CD4-positive, alpha-beta T cell (primary cell): ENCODE data around the gene KRTAP10-2. TPM values are rescaled to one million over a fixed set of nuclear protein-coding genes. Genes with fewer than 3 reads are reported as not detected.
A peak's percentile ranks its signal among the peaks of the same experiment; 100 is the strongest.

ENCODE experiments used
- ATAC-seq: fragments of 200-7000 bp; cut with Tn5 transposase; one replicate; pipeline ENCODE4 v1.10.0; 2022; ENCODE audit warnings: mild to moderate bottlenecking; ENCODE audit not compliant: poor library complexity
- CTCF ChIA-PET: fragments of 350-600 bp; sonication (Branson Sonifier 250); formaldehyde crosslinking; loops from one replicate; lab custom pipeline; 2021; ENCODE audit warnings: antibody characterized with exemption, inconsistent platforms; lab: Charles Lee
- POLR2A ChIA-PET: fragments of 350-600 bp; sonication (Branson Sonifier 250); formaldehyde crosslinking; loops from one replicate; lab custom pipeline; 2021; ENCODE audit warnings: antibody characterized with exemption, inconsistent platforms; lab: Charles Lee
- DNase-seq, 14 experiments: peaks; one replicate each; pipeline ENCODE4 v3.0.0-alpha.2; 2013 to 2020; ENCODE audit warnings: mixed read lengths in 2 of 14
- H3K27ac ChIP-seq, 2 donors: one replicate each; pipeline versions ENCODE4 v1.5.1 to v1.7.0; 2013; ENCODE audit warnings: low read length in 2 of 2, low read depth in 1 of 2, mild to moderate bottlenecking in 1 of 2
- H3K27me3 ChIP-seq, 2 experiments: 1 replicate in 1 of 2; 2 replicates in 1 of 2; pipeline versions ENCODE4 v1.6.1 to v1.7.0; 2013; ENCODE audit warnings: low read length in 2 of 2, control low read depth in 1 of 2, mild to moderate bottlenecking in 1 of 2, moderate library complexity in 1 of 2; ENCODE audit not compliant: insufficient read depth in 2 of 2, control insufficient read depth in 1 of 2
- H3K36me3 ChIP-seq: one replicate; pipeline ENCODE4 v1.6.1; 2013; ENCODE audit warnings: low read length, control low read depth; ENCODE audit not compliant: insufficient read depth
- H3K4me1 ChIP-seq: one replicate; pipeline ENCODE4 v1.6.1; 2013; ENCODE audit warnings: low read length, control low read depth; ENCODE audit not compliant: insufficient read depth
- H3K4me3 ChIP-seq: one replicate; pipeline ENCODE4 v1.5.1; 2013; ENCODE audit warnings: mild to moderate bottlenecking, low read length, moderate library complexity
- H3K9me3 ChIP-seq, 2 experiments: 1 replicate in 1 of 2; 2 replicates in 1 of 2; pipeline versions ENCODE4 v1.6.1 to v1.7.0; 2013; ENCODE audit warnings: low read length in 2 of 2, mild to moderate bottlenecking in 2 of 2, control low read depth in 1 of 2, moderate library complexity in 1 of 2; ENCODE audit not compliant: control insufficient read depth in 1 of 2, insufficient read depth in 1 of 2
- H3K27ac Mint-ChIP-seq: one replicate; pipeline ENCODE4 v1.8.0; 2020; ENCODE audit warnings: mixed read lengths
- H3K27me3 Mint-ChIP-seq: one replicate; pipeline ENCODE4 v1.8.0; 2021; ENCODE audit warnings: mixed read lengths
- H3K36me3 Mint-ChIP-seq: one replicate; pipeline ENCODE4 v1.8.0; 2021; ENCODE audit warnings: low read depth, mixed read lengths
- H3K4me1 Mint-ChIP-seq: one replicate; pipeline ENCODE4 v1.8.0; 2021; ENCODE audit warnings: low read depth, mixed read lengths
- H3K4me3 Mint-ChIP-seq: one replicate; pipeline ENCODE4 v1.8.0; 2020; ENCODE audit warnings: mild to moderate bottlenecking, mixed read lengths
- H3K9me3 Mint-ChIP-seq: one replicate; pipeline ENCODE4 v1.8.0; 2020; ENCODE audit warnings: mixed read lengths
- intact Hi-C, 2 experiments: fragments of 100-400 bp; cut with DNase I in 1 of 2; cut with micrococcal nuclease in 1 of 2; formaldehyde crosslinking; loops; one replicate each; pipeline versions ENCODE4 v1.15.1 to v1.9.0; 2023 to 2025; cut with DNase I, micrococcal nuclease
- total RNA-seq, 174 experiments: library from RNA in 2 of 174; stranded (reverse) in 2 of 174; gene quantifications; one replicate each; pipeline ENCODE4 v1.2.3 and lab custom pipeline; 2021 to 2026
- TF ChIP-seq, protein P1 (sequence below): fragments of 200-600 bp; IDR thresholded peaks from one replicate; pipeline ENCODE4 v1.8.0; 2022; ENCODE audit warnings: antibody characterized with exemption, mild to moderate bottlenecking

The KRTAP10-2 gene
- total RNA-seq, 2 experiments from 2014 or later: not detected

DNA sequence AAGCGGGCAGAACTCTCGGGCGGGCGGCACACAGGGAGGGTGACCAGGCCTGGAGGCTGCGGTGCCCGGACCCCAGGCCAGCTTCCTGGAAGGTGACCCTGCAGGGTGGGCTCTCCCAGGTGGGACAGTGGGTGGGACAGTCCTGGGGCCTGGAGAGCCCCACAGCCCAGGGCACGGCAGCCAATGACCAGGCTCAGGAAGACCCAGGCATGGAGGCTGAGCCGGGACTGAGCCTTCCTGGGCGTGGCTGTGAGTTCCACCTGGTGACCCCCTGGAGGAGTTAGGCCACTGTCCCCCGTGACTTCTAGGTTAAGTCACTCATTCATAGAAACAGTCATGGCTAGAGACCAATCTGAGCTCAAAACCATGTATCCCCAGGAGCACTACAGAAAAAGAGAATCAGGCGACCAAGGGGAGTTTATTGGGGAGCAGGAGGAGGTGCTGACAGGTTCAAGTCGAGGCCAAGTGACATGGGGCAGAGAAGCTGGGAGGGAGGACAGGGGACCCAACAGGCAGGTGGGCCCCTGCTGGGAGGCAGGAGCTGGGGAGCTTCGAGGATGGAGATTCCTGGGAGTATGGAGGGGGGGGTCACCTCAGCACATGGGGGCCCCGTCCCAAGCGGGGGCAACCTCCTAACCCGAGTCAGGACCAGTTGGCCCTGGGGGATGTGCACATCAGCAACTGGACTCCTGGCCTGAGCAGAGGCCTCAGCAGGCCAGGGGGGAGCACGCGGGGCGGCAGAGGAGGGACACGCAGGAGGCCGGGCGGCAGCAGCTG, 27.9 kb upstream of the KRTAP10-2 start:
- ChIA-PET POLR2A (no interaction called here), CTCF (no interaction called here)
- Histone ChIP-seq H3K4me3 (no peak overlapping the region), H3K9me3 (peaks cover 12 to 46% of the 10 kb centered on the region in 2 experiments), H3K4me1 (peaks cover 5% of the 10 kb centered on the region), H3K27me3 (no peaks in the 10 kb centered on the region), H3K36me3 (no peaks in the 10 kb centered on the region), H3K27ac (no peak overlapping the region)
- Mint-ChIP-seq H3K4me3 (no peak overlapping the region), H3K36me3 (no peaks in the 10 kb centered on the region), H3K4me1 (peaks cover 20% of the 10 kb centered on the region), H3K27ac (no peak overlapping the region), H3K27me3 (peaks cover 13% of the 10 kb centered on the region), H3K9me3 (peaks cover 14% of the 10 kb centered on the region)
- ATAC-seq (no peak), DNase-seq (no peak)
- intact Hi-C loops: no loop called here
- TF ChIP-seq, protein P1, sequence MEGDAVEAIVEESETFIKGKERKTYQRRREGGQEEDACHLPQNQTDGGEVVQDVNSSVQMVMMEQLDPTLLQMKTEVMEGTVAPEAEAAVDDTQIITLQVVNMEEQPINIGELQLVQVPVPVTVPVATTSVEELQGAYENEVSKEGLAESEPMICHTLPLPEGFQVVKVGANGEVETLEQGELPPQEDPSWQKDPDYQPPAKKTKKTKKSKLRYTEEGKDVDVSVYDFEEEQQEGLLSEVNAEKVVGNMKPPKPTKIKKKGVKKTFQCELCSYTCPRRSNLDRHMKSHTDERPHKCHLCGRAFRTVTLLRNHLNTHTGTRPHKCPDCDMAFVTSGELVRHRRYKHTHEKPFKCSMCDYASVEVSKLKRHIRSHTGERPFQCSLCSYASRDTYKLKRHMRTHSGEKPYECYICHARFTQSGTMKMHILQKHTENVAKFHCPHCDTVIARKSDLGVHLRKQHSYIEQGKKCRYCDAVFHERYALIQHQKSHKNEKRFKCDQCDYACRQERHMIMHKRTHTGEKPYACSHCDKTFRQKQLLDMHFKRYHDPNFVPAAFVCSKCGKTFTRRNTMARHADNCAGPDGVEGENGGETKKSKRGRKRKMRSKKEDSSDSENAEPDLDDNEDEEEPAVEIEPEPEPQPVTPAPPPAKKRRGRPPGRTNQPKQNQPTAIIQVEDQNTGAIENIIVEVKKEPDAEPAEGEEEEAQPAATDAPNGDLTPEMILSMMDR: no peak

GRCh38 chr21:44578371-44579055, 27.2 kb upstream of the KRTAP10-2 start:
- no peak overlapping the region for H3K27ac Mint-ChIP-seq
- ATAC-seq: no peak
- intact Hi-C loops: no loop called here

DNA sequence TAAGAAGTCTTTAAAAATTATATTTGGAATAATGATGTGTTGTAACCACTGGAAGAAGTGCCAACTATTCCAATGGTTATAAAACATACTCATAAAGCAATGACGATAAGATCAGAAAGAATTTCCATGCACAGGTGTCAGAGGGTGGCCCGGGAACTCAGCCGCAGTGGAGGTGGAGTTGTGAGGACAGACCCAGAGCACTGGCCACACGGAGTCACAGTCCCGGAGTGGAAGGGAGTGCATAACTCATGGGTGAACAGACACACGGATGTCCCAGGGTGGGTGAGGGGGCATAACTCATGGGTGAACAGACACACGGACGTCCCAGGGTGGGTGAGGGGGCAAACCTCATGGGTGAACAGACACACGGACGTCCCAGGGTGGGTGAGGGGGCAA, 24.7 kb upstream of the KRTAP10-2 start:
- ATAC-seq: no peak
- CTCF ChIA-PET: no interaction called here
- H3K4me3 ChIP-seq: no peak overlapping the region
- no peaks in the 10 kb centered on the region for H3K36me3 ChIP-seq
- POLR2A ChIA-PET: no interaction called here
- Mint-ChIP-seq H3K4me1 (peaks cover 6% of the 10 kb centered on the region), H3K27me3 (peaks cover 5% of the 10 kb centered on the region), H3K4me3 (no peak overlapping the region), H3K9me3 (peaks cover 12% of the 10 kb centered on the region), H3K36me3 (no peaks in the 10 kb centered on the region), H3K27ac (no peak overlapping the region)
- intact Hi-C loops: no loop called here
- no peaks in the 10 kb centered on the region for H3K27me3 ChIP-seq
- H3K4me1 ChIP-seq: peaks cover 2% of the 10 kb centered on the region
- DNase-seq: no peak
- no peak overlapping the region for H3K27ac ChIP-seq
- H3K9me3 ChIP-seq: peaks cover 8 to 44% of the 10 kb centered on the region in 2 experiments
- TF ChIP-seq, protein P1: no peak

More at GRCh38 chr21:44578371-44579055, 27.2 kb upstream of the KRTAP10-2 start:
- CTCF ChIA-PET: no interaction called here
- H3K27me3 ChIP-seq: no peaks in the 10 kb centered on the region
- Mint-ChIP-seq H3K27me3 (peaks cover 7% of the 10 kb centered on the region), H3K4me3 (no peak overlapping the region), H3K36me3 (no peaks in the 10 kb centered on the region), H3K9me3 (peaks cover 14% of the 10 kb centered on the region), H3K4me1 (peaks cover 12% of the 10 kb centered on the region)
- TF ChIP-seq, protein P1: no peak
- H3K4me1 ChIP-seq: peaks cover 5% of the 10 kb centered on the region
- no peaks in the 10 kb centered on the region for H3K36me3 ChIP-seq
- DNase-seq: peak in 1 of 14 experiments; percentile 28
- POLR2A ChIA-PET: no interaction called here
- no peak overlapping the region for H3K4me3 ChIP-seq
- H3K27ac ChIP-seq: no peak overlapping the region
- H3K9me3 ChIP-seq: peaks cover 12 to 47% of the 10 kb centered on the region in 2 experiments
